ENCODE measurements around the gene BBS9.
A peak's percentile ranks its signal among the peaks of the same experiment; 100 is the strongest.

The BBS9 gene

GRCh38 chr7:33388332-33388731, 259.0 kb downstream of the BBS9 start:
- DNase-seq = no peak

DNA sequence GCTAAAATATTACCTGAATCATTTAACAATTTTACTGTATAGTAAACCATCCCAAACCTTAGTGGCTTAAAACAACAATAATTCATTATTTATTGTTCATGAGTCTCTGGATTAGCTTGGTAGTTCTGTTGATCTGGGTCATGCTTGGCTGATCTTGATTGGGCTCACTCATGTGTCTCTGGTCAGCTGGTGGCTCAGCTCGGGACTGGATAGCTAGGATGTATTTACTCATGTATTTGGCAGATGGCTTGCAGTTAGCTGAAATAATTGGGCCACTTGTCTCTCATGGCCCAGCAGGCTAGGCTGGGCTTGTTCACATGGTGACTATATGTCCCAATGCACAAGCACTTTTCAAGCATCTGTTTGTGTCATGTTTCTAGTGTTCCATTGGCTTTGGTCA, 262.8 kb downstream of the BBS9 start:
- DNase-seq = peak; percentile 98

GRCh38 chr7:33393770-33394169, 264.4 kb downstream of the BBS9 start:
- no peak for DNase-seq

GRCh38 chr7:33395340-33395739, 266.0 kb downstream of the BBS9 start:
- peak; percentile 50 for DNase-seq

GRCh38 chr7:33399528-33400213, 270.3 kb downstream of the BBS9 start:
- DNase-seq = no peak

DNA sequence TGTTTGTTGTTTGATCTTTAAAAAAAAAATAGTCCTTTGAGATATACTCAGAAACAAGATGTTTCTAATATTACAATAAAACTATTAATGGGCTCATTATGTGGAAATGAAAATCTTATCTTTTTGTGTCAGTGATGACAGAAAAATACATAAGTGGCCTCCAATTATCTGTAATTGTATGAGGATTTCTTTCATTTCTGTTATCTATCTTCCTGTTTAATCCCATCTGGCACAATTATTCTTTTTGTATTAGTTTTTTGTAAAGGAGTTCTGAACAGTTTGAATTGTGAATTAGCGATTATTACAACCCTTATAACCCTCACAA, 270.8 kb downstream of the BBS9 start:
- DNase-seq = no peak

GRCh38 chr7:33410266-33410665, 280.9 kb downstream of the BBS9 start:
- DNase-seq = no peak

DNA sequence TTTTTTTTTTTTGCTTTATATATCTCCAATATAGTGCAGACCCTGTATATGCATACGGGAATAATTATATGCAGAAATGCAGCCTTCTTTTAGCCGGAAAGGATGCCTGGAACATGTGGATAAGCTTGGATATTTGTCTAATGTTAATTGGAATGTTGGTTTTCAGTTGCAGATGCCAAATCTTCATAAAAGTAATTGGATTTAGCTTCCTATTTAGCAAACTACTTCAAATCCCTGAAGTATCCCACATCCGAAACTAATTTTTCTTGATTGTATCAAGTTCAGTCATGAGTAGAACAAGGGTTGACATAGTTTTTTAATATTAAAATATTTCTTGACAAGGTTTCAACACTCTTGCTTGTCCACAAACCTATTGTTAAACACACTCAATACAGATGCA, 281.7 kb downstream of the BBS9 start:
- DNase-seq = no peak

GRCh38 chr7:33412331-33412730, 283.0 kb downstream of the BBS9 start:
- no peak for DNase-seq

DNA sequence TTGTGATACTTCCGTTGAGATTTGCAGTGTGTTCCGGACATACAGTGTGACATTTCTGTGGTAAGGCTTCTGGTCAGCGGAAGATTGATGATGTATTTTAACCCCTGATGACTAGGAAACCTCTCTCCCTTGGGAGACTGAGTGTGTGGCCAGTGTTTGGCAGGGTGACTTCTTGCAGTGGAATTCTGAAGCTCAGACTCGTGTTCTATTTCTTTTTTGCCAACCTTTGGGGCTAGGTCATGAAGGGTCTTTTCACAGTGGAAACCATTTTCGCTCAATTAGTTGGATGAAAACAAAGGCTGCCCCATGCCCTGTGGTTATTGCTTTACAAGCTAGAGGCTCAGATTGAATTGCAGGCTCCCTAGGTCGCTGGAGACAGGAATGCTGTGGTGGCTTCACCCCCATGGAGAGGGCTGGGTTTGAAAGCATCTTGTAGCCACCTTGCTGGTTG, 288.9 kb downstream of the BBS9 start:
- no peak for DNase-seq

- DNase-seq = no peak
Measured at GRCh38 chr7:33420311-33420940, 291.1 kb downstream of the BBS9 start.

DNA sequence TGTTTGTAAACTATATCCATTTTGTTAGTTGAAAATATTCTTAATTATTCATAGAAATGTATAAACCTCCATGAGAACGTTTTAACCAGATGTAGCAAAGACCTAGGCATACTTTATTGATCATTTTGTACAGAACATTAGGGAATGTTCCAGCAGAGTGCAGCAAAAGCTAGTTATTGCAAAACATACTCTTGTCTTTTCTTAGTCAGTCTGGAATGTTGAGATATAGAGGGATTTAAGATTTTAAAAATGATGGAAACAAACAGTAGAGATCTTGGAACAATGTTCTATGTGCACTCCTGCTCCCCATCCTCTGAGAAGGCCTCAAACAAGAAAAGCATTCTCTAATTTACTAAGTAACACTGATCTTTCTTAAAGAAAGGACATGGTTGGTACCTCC, 292.1 kb downstream of the BBS9 start:
- DNase-seq = peak; percentile 14

DNA sequence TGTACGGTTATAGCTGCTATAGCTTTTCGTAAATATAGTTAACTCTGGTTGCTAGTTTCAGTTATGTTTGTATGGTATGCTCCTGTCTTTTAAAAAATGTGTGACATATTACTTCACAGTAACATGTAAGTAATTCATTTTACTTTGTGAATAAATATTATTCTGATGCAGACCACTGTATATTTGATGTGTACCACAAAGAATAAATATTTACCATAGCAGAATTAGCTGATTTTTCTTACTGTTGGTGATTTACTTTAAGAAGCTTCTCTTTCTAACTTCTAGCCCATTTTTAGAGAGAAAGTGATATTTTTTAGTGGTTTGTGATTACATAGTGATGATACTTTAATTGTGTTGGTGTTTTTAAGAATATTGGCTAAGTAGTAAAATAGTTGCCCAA, 292.8 kb downstream of the BBS9 start:
- DNase-seq = no peak

DNA sequence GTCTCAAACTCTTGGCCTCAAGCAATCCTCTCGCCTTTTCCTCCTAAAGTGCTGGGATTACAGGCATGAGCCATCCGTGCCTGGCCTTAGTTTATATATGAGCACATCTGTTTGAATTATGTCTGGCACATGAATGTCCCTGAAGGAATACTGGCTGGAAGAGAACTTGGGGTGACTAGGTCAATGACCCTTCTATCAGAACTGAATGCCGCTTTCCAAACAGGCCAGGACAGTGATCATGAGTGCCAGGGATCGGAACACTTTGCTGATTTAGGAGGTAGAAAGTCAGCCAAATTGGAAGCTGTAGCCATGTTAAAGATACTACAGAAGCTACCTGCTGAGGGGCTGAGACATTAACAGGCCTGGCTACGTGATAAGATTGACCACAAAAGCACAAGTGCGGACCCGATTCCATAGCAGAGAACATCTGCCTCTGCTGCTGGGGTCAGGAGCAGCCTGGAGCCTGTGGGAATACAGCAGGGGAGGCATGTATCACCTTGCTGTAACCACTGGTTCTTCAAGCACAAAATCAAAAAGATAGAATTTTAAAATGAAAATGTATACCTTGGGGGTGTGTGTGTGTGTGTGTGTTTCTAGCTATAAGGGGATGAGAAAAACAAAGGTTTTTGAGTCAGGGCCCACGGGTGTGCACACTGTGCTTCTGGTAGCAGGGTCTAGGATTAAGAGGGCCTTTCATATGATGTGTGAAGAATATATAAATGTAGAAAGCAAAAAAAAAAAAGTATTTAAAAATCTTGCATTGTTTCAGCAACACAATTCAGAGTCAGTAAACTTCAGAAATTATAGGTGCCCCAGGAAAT, 293.7 kb downstream of the BBS9 start:
- no peak for DNase-seq

- no peak for DNase-seq
Measured at GRCh38 chr7:33423646-33424020, 294.3 kb downstream of the BBS9 start.

- DNase-seq = no peak
Measured at GRCh38 chr7:33425395-33425794, 296.0 kb downstream of the BBS9 start.

DNA sequence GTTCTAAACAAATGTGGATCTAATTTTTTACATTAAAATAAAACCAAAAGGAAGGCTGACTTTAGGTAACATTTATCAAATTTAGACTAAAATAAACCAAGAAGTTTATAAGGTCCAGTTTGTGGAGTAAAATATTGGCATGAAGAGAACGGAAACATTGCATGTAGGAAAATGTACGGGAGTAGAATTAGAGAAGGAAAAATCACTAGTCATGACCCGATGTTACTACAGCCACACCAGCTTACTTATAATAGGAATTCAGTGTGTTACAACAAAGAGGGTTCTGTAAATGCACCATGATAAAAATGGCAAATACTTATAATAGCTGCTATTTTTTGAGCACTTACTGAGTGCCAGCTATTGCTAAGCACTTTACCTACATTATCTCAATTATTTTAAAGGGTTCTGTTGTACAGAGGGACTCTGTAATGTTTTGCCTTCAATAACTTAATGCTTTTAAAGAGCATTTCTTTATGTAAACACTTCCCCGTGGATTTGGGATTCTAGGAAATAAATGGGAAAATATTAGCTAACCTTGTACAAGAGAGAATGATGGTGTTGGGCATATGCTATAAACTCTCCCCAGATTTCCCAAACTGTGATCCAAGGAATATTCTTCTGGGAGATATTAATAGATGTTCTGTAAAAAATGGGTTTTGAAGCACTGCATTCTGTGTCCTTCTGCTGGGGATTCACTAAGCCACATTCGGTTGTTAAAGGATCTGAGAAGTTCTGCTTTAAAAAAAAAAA, 296.7 kb downstream of the BBS9 start:
- DNase-seq = no peak

- DNase-seq = no peak
Measured at GRCh38 chr7:33428415-33428814, 299.1 kb downstream of the BBS9 start.

GRCh38 chr7:33431543-33431942, 302.2 kb downstream of the BBS9 start:
- no peak for DNase-seq

DNA sequence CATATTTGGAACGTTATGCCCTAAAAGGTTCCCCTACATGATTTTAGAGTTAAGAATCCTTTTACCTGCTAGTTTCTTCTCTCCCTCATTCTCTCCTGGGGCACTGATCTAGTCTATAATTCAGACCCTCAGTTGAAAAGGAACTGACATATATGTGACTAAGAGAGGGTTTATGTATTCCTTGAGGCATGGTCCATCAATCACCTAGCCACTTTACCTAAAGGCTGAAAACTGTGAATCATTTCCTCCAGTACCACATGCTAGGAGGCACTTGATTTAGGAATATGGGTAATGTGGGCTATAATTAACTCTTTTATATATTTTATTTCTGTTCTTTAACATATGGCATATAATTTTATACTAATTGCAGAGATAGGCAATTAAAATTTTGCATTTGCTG, 303.5 kb downstream of the BBS9 start:
- DNase-seq = no peak

DNA sequence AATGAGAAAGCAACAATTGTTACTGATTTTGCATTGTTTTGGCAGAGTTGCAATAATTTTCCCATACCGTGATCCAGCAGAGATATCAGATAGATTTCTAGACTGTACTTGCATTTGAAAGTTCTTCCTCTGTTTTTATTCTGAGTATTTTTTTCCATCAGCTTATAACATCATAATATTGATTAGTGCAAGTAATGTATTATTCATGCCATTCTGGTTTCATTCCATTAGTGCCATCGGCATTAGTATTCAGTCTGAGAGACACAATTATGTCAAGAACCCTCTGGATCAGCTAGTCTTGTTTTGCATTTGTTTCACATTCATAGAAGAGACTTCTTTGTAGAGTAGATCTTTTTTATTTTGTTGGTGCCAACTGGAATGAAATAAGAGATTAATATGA, 304.0 kb downstream of the BBS9 start:
- DNase-seq = no peak

GRCh38 chr7:33444511-33444910, 315.1 kb downstream of the BBS9 start:
- no peak for DNase-seq

- peak; percentile 92 for DNase-seq
Measured at GRCh38 chr7:33446551-33446950, 317.2 kb downstream of the BBS9 start.

GRCh38 chr7:33448035-33448434, 318.7 kb downstream of the BBS9 start:
- DNase-seq = no peak

Data from NCI-H1092 (cell line).